Panc1 (cell line): ENCODE results near the gene DLGAP1. TPM values are rescaled to one million over a fixed set of nuclear protein-coding genes. Genes with fewer than 3 reads are reported as not detected.
A peak's percentile ranks its signal among the peaks of the same experiment; 100 is the strongest.

ENCODE experiments used
- ATAC-seq: fragments of 200-7000 bp; cut with Tn5 transposase; 2 replicates; pipeline ENCODE4 v1.9.1; 2020; ENCODE audit warnings: mild to moderate bottlenecking, moderate library complexity
- BruUV-seq: library from RNA; stranded (reverse); fragments of 400-500 nt; replicated peaks from 2 replicates; lab custom pipeline; 2021; lab: Mats Ljungman, UMichigan
- CTCF ChIA-PET: fragments of 300-600 bp; sonication (Branson Sonifier 250); formaldehyde crosslinking; loops from one replicate; lab custom pipeline; 2022; ENCODE audit warnings: antibody characterized with exemption; lab: Charles Lee
- POLR2A ChIA-PET: fragments of 300-600 bp; sonication (Branson Sonifier 250); formaldehyde crosslinking; loops from one replicate; lab custom pipeline; 2022; ENCODE audit warnings: antibody characterized with exemption; lab: Charles Lee
- DNase-seq: peaks from one replicate; pipeline ENCODE4 v3.0.0-alpha.2; 2010; ENCODE audit warnings: low read depth, low spot score
- H3K27ac ChIP-seq: 2 replicates; pipeline ENCODE4 v1.5.1; 2011; ENCODE audit warnings: mild to moderate bottlenecking, low read length, inconsistent platforms
- H3K27me3 ChIP-seq: fragments of 200-500 bp; sonication (Bioruptor generic); 2 replicates; pipeline ENCODE4 v1.6.0; 2014; ENCODE audit warnings: low read length, inconsistent platforms; ENCODE audit not compliant: control insufficient read depth, insufficient read depth
- H3K36me3 ChIP-seq: fragments of 200-500 bp; sonication (Bioruptor generic); 2 replicates; pipeline ENCODE4 v1.5.1; 2014; ENCODE audit warnings: inconsistent platforms, mild to moderate bottlenecking, low read length, moderate library complexity; ENCODE audit not compliant: control insufficient read depth, insufficient read depth
- H3K4me1 ChIP-seq: 2 replicates; pipeline ENCODE4 v1.5.1; 2011; ENCODE audit warnings: inconsistent platforms, mild to moderate bottlenecking, low read length, moderate library complexity; ENCODE audit not compliant: control insufficient read depth, insufficient read depth
- H3K4me3 ChIP-seq, 2 experiments: 2 replicates each; pipeline ENCODE4 v1.5.1; 2011 to 2012; ENCODE audit warnings: low read depth in 2 of 2, low read length in 2 of 2, mild to moderate bottlenecking in 2 of 2, inconsistent platforms in 1 of 2, moderate library complexity in 1 of 2
- H3K9me3 ChIP-seq: fragments of 200-500 bp; sonication (Bioruptor generic); 2 replicates; pipeline ENCODE4 v1.5.1; 2014; ENCODE audit warnings: low read depth, mild to moderate bottlenecking, inconsistent platforms, low read length, moderate library complexity; ENCODE audit not compliant: control insufficient read depth, insufficient read depth
- CTCF ChIP-seq: fragments of 450-650 bp; IDR thresholded peaks from 2 replicates; pipeline ENCODE4 v1.5.1; 2017; ENCODE audit warnings: mild to moderate bottlenecking
- POLR2AphosphoS5 ChIP-seq: IDR thresholded peaks from 2 replicates; pipeline ENCODE4 v1.6.1; 2012; ENCODE audit warnings: mild to moderate bottlenecking, low read depth, low read length, moderate library complexity
- SIN3A ChIP-seq: IDR thresholded peaks from 2 replicates; pipeline ENCODE4 v1.6.1; 2012; ENCODE audit warnings: low read depth, mild to moderate bottlenecking, low read length, moderate library complexity, borderline replicate concordance; ENCODE audit not compliant: insufficient read depth
- TCF7L2 ChIP-seq: IDR thresholded peaks from 2 replicates; pipeline ENCODE4 v1.6.1; 2011; ENCODE audit warnings: mild to moderate bottlenecking, low read depth, low read length, inconsistent platforms
- in situ Hi-C: cut with HindIII; loops from 2 replicates; pipeline ENCODE4 v1.10.0; 2016; ENCODE audit warnings: low sequenced_read_pairs, low pct_unique_long_range_greater_than_20kb
- intact Hi-C: fragments of 100-400 bp; cut with micrococcal nuclease; formaldehyde crosslinking; loops from one replicate; pipeline ENCODE4 v1.10.0; 2022; ENCODE audit not compliant: unreplicated experiment
- total RNA-seq: library from RNA; stranded (reverse); gene quantifications from one replicate; pipeline ENCODE4 v1.2.1, GENCODE V29; 2021; ENCODE audit not compliant: unreplicated experiment
- TF ChIP-seq, protein P1 (sequence below), 2 experiments: IDR thresholded peaks; 2 replicates each; pipeline ENCODE4 v1.6.1; 2011 to 2012; ENCODE audit warnings: low read depth in 2 of 2, control low read depth in 1 of 2, low read length in 1 of 2, mild to moderate bottlenecking in 1 of 2, moderate library complexity in 1 of 2; ENCODE audit not compliant: insufficient read depth in 1 of 2

The DLGAP1 gene
- total RNA-seq, 1 experiment from 2014 or later: 1.8 TPM

- H3K4me3 ChIP-seq: no peak overlapping the region
- H3K4me1 ChIP-seq: peaks cover 14% of the 10 kb centered on the region
- POLR2A ChIA-PET: interaction anchor here (0.6 kb wide), 1 partner anchor 85 kb away, joined by 7 read pairs; no protein-coding TSS in a partner anchor
- H3K27me3 ChIP-seq: no peaks in the 10 kb centered on the region
- no peak for DNase-seq
- no peaks in the 10 kb centered on the region for H3K9me3 ChIP-seq
- peak overlapping the region; percentile 41; the same call in 1 of the 2 replicates for H3K27ac ChIP-seq
- TF ChIP-seq, protein P1, sequence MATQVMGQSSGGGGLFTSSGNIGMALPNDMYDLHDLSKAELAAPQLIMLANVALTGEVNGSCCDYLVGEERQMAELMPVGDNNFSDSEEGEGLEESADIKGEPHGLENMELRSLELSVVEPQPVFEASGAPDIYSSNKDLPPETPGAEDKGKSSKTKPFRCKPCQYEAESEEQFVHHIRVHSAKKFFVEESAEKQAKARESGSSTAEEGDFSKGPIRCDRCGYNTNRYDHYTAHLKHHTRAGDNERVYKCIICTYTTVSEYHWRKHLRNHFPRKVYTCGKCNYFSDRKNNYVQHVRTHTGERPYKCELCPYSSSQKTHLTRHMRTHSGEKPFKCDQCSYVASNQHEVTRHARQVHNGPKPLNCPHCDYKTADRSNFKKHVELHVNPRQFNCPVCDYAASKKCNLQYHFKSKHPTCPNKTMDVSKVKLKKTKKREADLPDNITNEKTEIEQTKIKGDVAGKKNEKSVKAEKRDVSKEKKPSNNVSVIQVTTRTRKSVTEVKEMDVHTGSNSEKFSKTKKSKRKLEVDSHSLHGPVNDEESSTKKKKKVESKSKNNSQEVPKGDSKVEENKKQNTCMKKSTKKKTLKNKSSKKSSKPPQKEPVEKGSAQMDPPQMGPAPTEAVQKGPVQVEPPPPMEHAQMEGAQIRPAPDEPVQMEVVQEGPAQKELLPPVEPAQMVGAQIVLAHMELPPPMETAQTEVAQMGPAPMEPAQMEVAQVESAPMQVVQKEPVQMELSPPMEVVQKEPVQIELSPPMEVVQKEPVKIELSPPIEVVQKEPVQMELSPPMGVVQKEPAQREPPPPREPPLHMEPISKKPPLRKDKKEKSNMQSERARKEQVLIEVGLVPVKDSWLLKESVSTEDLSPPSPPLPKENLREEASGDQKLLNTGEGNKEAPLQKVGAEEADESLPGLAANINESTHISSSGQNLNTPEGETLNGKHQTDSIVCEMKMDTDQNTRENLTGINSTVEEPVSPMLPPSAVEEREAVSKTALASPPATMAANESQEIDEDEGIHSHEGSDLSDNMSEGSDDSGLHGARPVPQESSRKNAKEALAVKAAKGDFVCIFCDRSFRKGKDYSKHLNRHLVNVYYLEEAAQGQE (IDR thresholded peaks at IDR 0.05; ENCODE audit: insufficient read depth in 1 of 2, low read depth in 2 of 2, low read length in 1 of 2): no peak
- TF ChIP-seq CTCF: no peak
- intact Hi-C loops: no loop called here
- CTCF ChIA-PET: no interaction called here
- no peaks in the 10 kb centered on the region for H3K36me3 ChIP-seq
- in situ Hi-C loops: no loop called here
- no TSS peak for BruUV-seq
- no peak for ATAC-seq
Observed at GRCh38 chr18:3530807-3531206, 924.3 kb downstream of the DLGAP1 start.

GRCh38 chr18:3529601-3530000 is 925.5 kb downstream of the DLGAP1 start:
- DNase-seq (no peak), ATAC-seq (no peak)
- Histone ChIP-seq H3K4me3 (no peak overlapping the region), H3K27me3 (no peaks in the 10 kb centered on the region), H3K9me3 (no peaks in the 10 kb centered on the region; the same call in 1 of the 2 replicates), H3K4me1 (peaks cover 16% of the 10 kb centered on the region), H3K36me3 (no peaks in the 10 kb centered on the region), H3K27ac (peak overlapping the region; percentile 45; the same call in 1 of the 2 replicates)
- intact Hi-C loops: no loop called here
- TF ChIP-seq POLR2AphosphoS5: no peak
- no peak for TF ChIP-seq SIN3A
- TF ChIP-seq, protein P1 (IDR thresholded peaks at IDR 0.05; ENCODE audit: insufficient read depth in 1 of 2, low read depth in 2 of 2, low read length in 1 of 2): no peak
- no peak for TF ChIP-seq TCF7L2
- no peak for TF ChIP-seq CTCF
- ChIA-PET CTCF (interaction anchor here (0.7 kb wide), 1 partner anchor 12 kb away, joined by 5 read pairs; no protein-coding TSS in a partner anchor), POLR2A (interaction anchor here (0.5 kb wide), 1 partner anchor 142 kb away, joined by 12 read pairs; no protein-coding TSS in a partner anchor)
- no TSS peak for BruUV-seq
- in situ Hi-C loops: no loop called here
